Hepatocyte (in vitro differentiated cells): Measurements from ENCODE around the gene TBC1D4. TPM values are rescaled to one million over a fixed set of nuclear protein-coding genes. Genes with fewer than 3 reads are reported as not detected.
"Not testable (repeated sequence)": the region's sequence is repeated elsewhere in the genome, so short reads cannot be mapped to it uniquely, and the experiment has no call there.

Experiments
- DNase-seq: peaks from one replicate; pipeline ENCODE4 v3.0.0-alpha.2; 2016; ENCODE audit warnings: low spot score
- H2AFZ ChIP-seq: fragments of 200-600 bp; sonication (generic); 2 replicates; pipeline ENCODE4 v1.6.0; 2016; ENCODE audit warnings: antibody characterized with exemption, mild to moderate bottlenecking
- H3K27ac ChIP-seq: fragments of 200-600 bp; sonication (generic); 2 replicates; pipeline ENCODE4 v1.5.1; 2016; ENCODE audit warnings: mild to moderate bottlenecking
- H3K27me3 ChIP-seq: fragments of 200-600 bp; sonication (generic); 2 replicates; pipeline ENCODE4 v1.6.1; 2016
- H3K36me3 ChIP-seq: fragments of 200-600 bp; sonication (generic); replicated peaks from 2 replicates; pipeline ENCODE4 v1.5.1; 2016; ENCODE audit warnings: low read depth; ENCODE audit not compliant: insufficient read depth
- H3K4me1 ChIP-seq: fragments of 200-600 bp; sonication (generic); 2 replicates; pipeline ENCODE4 v1.5.1; 2016; ENCODE audit warnings: mild to moderate bottlenecking, moderate library complexity; ENCODE audit not compliant: insufficient read depth
- H3K4me2 ChIP-seq: fragments of 200-600 bp; sonication (generic); 2 replicates; pipeline ENCODE4 v1.6.0; 2016
- H3K4me3 ChIP-seq: fragments of 200-600 bp; sonication (generic); 2 replicates; pipeline ENCODE4 v1.5.1; 2016; ENCODE audit warnings: mild to moderate bottlenecking
- H3K79me2 ChIP-seq: fragments of 200-600 bp; sonication (generic); 2 replicates; pipeline ENCODE4 v1.6.0; 2017; ENCODE audit warnings: mild to moderate bottlenecking
- H3K9me2 ChIP-seq: fragments of 200-600 bp; sonication (generic); replicated peaks from 2 replicates; pipeline ENCODE4 v1.6.0; 2017; ENCODE audit warnings: mild to moderate bottlenecking; ENCODE audit not compliant: insufficient read depth
- H3K9me3 ChIP-seq: fragments of 200-600 bp; sonication (generic); 2 replicates; pipeline ENCODE4 v1.5.1; 2016; ENCODE audit warnings: low read depth, mild to moderate bottlenecking
- H4K20me1 ChIP-seq: fragments of 200-600 bp; sonication (generic); 2 replicates; pipeline ENCODE4 v1.6.0; 2016; ENCODE audit warnings: mild to moderate bottlenecking; ENCODE audit not compliant: insufficient read depth, poor library complexity, severe bottlenecking
- CTCF ChIP-seq: fragments of 200-600 bp; sonication (generic); IDR thresholded peaks from 2 replicates; pipeline ENCODE4 v1.5.1; 2016; ENCODE audit warnings: antibody characterized with exemption, mild to moderate bottlenecking; ENCODE audit not compliant: poor library complexity
- EZH2 ChIP-seq: fragments of 200-600 bp; sonication (generic); IDR thresholded peaks from 2 replicates; pipeline ENCODE4 v1.6.1; 2016; ENCODE audit warnings: antibody characterized with exemption, mild to moderate bottlenecking, borderline replicate concordance
- EZH2phosphoT487 ChIP-seq: fragments of 200-600 bp; sonication (generic); IDR thresholded peaks from one replicate; pipeline ENCODE4 v1.6.1; 2018; ENCODE audit warnings: antibody characterized with exemption, mild to moderate bottlenecking, low read depth, moderate library complexity; ENCODE audit not compliant: unreplicated experiment, severe bottlenecking
- WGBS: methylation state at CpG from one replicate; pipeline ENCODE4 v1.1.6; 2016; ENCODE audit warnings: low lambda C conversion rate; ENCODE audit errors: missing lambda C conversion rate; 5-methylcytosine and 5-hydroxymethylcytosine counted together
- polyA plus RNA-seq: library from polyadenylated mRNA; unstranded; fragments of >200 nt; fragmentation: Nextera tagmentation; extraction: Ambion mirVana; gene quantifications from 2 replicates; pipeline ENCODE4 v1.2.1, GENCODE V29; 2016
- total RNA-seq: library from RNA; depleted of rRNA; stranded (reverse); fragments of >200 nt; gene quantifications from 2 replicates; pipeline ENCODE4 v1.2.3, GENCODE V29; 2014

TBC1D4 gene
- total and polyA plus RNA-seq, 2 experiments from 2014 or later, result 7.6 to 17.1 TPM

- no peaks in the 10 kb centered on the region for H4K20me1 ChIP-seq
Measured at GRCh38 chr13:75295201-75295600, 186.8 kb downstream of the TBC1D4 start.

GRCh38 chr13:75294110-75294509 is 187.9 kb downstream of the TBC1D4 start:
- no peak overlapping the region for H3K27ac ChIP-seq
- H3K4me1 ChIP-seq, result no peaks in the 10 kb centered on the region
- H3K9me3 ChIP-seq, result no peaks in the 10 kb centered on the region
- DNase-seq, result peak; percentile 21
- no peaks in the 10 kb centered on the region for H3K27me3 ChIP-seq
- H4K20me1 ChIP-seq, result no peaks in the 10 kb centered on the region
- no peak overlapping the region for H3K4me3 ChIP-seq
- no peaks in the 10 kb centered on the region for H3K79me2 ChIP-seq
- no peaks in the 10 kb centered on the region for H3K9me2 ChIP-seq
- TF ChIP-seq EZH2phosphoT487 (no peak), CTCF (no peak), EZH2 (no peak)
- no peak overlapping the region for H3K4me2 ChIP-seq
- H2AFZ ChIP-seq, result no peak overlapping the region
- H3K36me3 ChIP-seq, result no peaks in the 10 kb centered on the region

More at GRCh38 chr13:75295201-75295600, 186.8 kb downstream of the TBC1D4 start:
- no peak for DNase-seq
- Histone ChIP-seq H3K27ac (no peak overlapping the region), H3K4me3 (no peak overlapping the region), H3K9me2 (no peaks in the 10 kb centered on the region), H3K4me2 (no peak overlapping the region), H3K9me3 (no peaks in the 10 kb centered on the region), H3K4me1 (no peaks in the 10 kb centered on the region), H3K36me3 (no peaks in the 10 kb centered on the region), H3K79me2 (no peaks in the 10 kb centered on the region), H2AFZ (no peak overlapping the region), H3K27me3 (no peaks in the 10 kb centered on the region)
- TF ChIP-seq CTCF, result no peak
- WGBS, result 56% methylated on average over 3 of the region's 3 CpGs

- no peaks in the 10 kb centered on the region for H4K20me1 ChIP-seq
- no peaks in the 10 kb centered on the region for H3K79me2 ChIP-seq
- H3K36me3 ChIP-seq, result no peaks in the 10 kb centered on the region
- no peaks in the 10 kb centered on the region for H3K9me2 ChIP-seq
- WGBS, result 96% methylated on average over 1 of the region's 1 CpG
- no peaks in the 10 kb centered on the region for H3K27me3 ChIP-seq
- no peak overlapping the region for H2AFZ ChIP-seq
- H3K9me3 ChIP-seq, result no peaks in the 10 kb centered on the region
- H3K4me1 ChIP-seq, result no peaks in the 10 kb centered on the region
- no peak overlapping the region for H3K4me3 ChIP-seq
- no peak for TF ChIP-seq CTCF
- no peak for TF ChIP-seq EZH2phosphoT487
- TF ChIP-seq EZH2, result no peak
- no peak overlapping the region for H3K27ac ChIP-seq
- DNase-seq, result no peak
- no peak overlapping the region for H3K4me2 ChIP-seq
Measured at GRCh38 chr13:75285310-75285709, 196.7 kb downstream of the TBC1D4 start.

- no peaks in the 10 kb centered on the region for H3K9me3 ChIP-seq
- H3K36me3 ChIP-seq, result no peaks in the 10 kb centered on the region
- DNase-seq, result peak; percentile 21
- no peak overlapping the region for H3K4me3 ChIP-seq
- no peaks in the 10 kb centered on the region for H3K9me2 ChIP-seq
- no peak overlapping the region for H3K4me2 ChIP-seq
- no peaks in the 10 kb centered on the region for H3K79me2 ChIP-seq
- H3K27ac ChIP-seq, result no peak overlapping the region
- no peaks in the 10 kb centered on the region for H3K27me3 ChIP-seq
- H3K4me1 ChIP-seq, result no peaks in the 10 kb centered on the region
- no peak overlapping the region for H2AFZ ChIP-seq
- H4K20me1 ChIP-seq, result no peaks in the 10 kb centered on the region
- 82% methylated on average over 8 of the region's 8 CpGs for WGBS
- no peak for TF ChIP-seq CTCF
- TF ChIP-seq EZH2phosphoT487, result no peak
- no peak for TF ChIP-seq EZH2
Measured at GRCh38 chr13:75279834-75280369, 202.1 kb downstream of the TBC1D4 start.

GRCh38 chr13:75273695-75274094 is 208.3 kb downstream of the TBC1D4 start:
- 96% methylated on average over 4 of the region's 4 CpGs for WGBS
- DNase-seq, H4K20me1 ChIP-seq: not testable (repeated sequence)

More at GRCh38 chr13:75273695-75274094, 208.3 kb downstream of the TBC1D4 start:
- not testable (repeated sequence) for H3K36me3 ChIP-seq, H3K27ac ChIP-seq, H3K9me2 ChIP-seq, H3K27me3 ChIP-seq, H3K79me2 ChIP-seq, H3K4me1 ChIP-seq, H3K4me3 ChIP-seq, H3K4me2 ChIP-seq, H3K9me3 ChIP-seq, H2AFZ ChIP-seq
